Naive thymus-derived CD4-positive, alpha-beta T cell (primary cell): ENCODE measurements around the gene CDYL2. TPM values are rescaled to one million over a fixed set of nuclear protein-coding genes. Genes with fewer than 3 reads are reported as not detected.

Experiments used
- ATAC-seq: fragments of 150-1000 bp; cut with Tn5 transposase; 2 replicates; pipeline ENCODE4 v1.10.0; 2021; ENCODE audit warnings: mild to moderate bottlenecking, moderate library complexity
- CTCF ChIA-PET: fragments of 350-600 bp; sonication (Branson Sonifier 250); formaldehyde crosslinking; loops from one replicate; lab custom pipeline; 2021; ENCODE audit warnings: antibody characterized with exemption; lab: Charles Lee
- POLR2A ChIA-PET: fragments of 350-600 bp; sonication (Branson Sonifier 250); formaldehyde crosslinking; loops from one replicate; lab custom pipeline; 2021; ENCODE audit warnings: antibody characterized with exemption, inconsistent platforms; lab: Charles Lee
- DNase-seq, 9 donors: peaks; one replicate each; pipeline versions ENCODE4 v3.0.0 to v3.0.0-alpha.2; 2020 to 2022; ENCODE audit warnings: mixed read lengths in 1 of 9
- H3K27ac ChIP-seq: one replicate; pipeline ENCODE4 v1.7.0; 2013; ENCODE audit warnings: mild to moderate bottlenecking, low read depth, low read length, moderate library complexity
- H3K27me3 ChIP-seq, 2 donors: one replicate each; pipeline ENCODE4 v1.7.0; 2013; ENCODE audit warnings: low read length in 2 of 2, mild to moderate bottlenecking in 2 of 2, moderate library complexity in 2 of 2; ENCODE audit not compliant: control insufficient read depth in 2 of 2, insufficient read depth in 2 of 2
- H3K36me3 ChIP-seq, 3 experiments: 1 replicate in 2 of 3; 2 replicates in 1 of 3; pipeline ENCODE4 v1.7.0; 2013; ENCODE audit warnings: low read length in 3 of 3, mild to moderate bottlenecking in 3 of 3, moderate library complexity in 1 of 3; ENCODE audit not compliant: insufficient read depth in 3 of 3, control insufficient read depth in 2 of 3
- H3K4me1 ChIP-seq, 2 donors: one replicate each; pipeline ENCODE4 v1.7.0; 2013; ENCODE audit warnings: low read length in 2 of 2, mild to moderate bottlenecking in 2 of 2, moderate library complexity in 1 of 2; ENCODE audit not compliant: control insufficient read depth in 2 of 2, insufficient read depth in 2 of 2
- H3K4me3 ChIP-seq: 2 replicates; pipeline ENCODE4 v1.7.0; 2013; ENCODE audit warnings: mild to moderate bottlenecking, low read length
- H3K9me3 ChIP-seq, 3 experiments: 1 replicate in 2 of 3; 2 replicates in 1 of 3; pipeline ENCODE4 v1.7.0; 2013; ENCODE audit warnings: low read length in 3 of 3; ENCODE audit not compliant: control insufficient read depth in 2 of 3
- H3K27ac Mint-ChIP-seq, 9 donors: one replicate each; pipeline ENCODE4 v1.8.0; 2020 to 2022; ENCODE audit warnings: mixed read lengths in 9 of 9, mild to moderate bottlenecking in 8 of 9, moderate library complexity in 5 of 9, inconsistent platforms in 2 of 9
- H3K27me3 Mint-ChIP-seq, 5 donors: one replicate each; pipeline ENCODE4 v1.8.0; 2021 to 2022; ENCODE audit warnings: mixed read lengths in 5 of 5, mild to moderate bottlenecking in 1 of 5
- H3K36me3 Mint-ChIP-seq, 5 donors: one replicate each; pipeline ENCODE4 v1.8.0; 2020 to 2022; ENCODE audit warnings: mixed read lengths in 5 of 5, mild to moderate bottlenecking in 3 of 5, inconsistent platforms in 1 of 5
- H3K4me1 Mint-ChIP-seq, 7 donors: one replicate each; pipeline ENCODE4 v1.8.0; 2020 to 2022; ENCODE audit warnings: mixed read lengths in 7 of 7, mild to moderate bottlenecking in 3 of 7, inconsistent platforms in 1 of 7
- H3K4me3 Mint-ChIP-seq, 10 donors: one replicate each; pipeline ENCODE4 v1.8.0; 2020 to 2022; ENCODE audit warnings: mild to moderate bottlenecking in 10 of 10, mixed read lengths in 10 of 10, moderate library complexity in 6 of 10, inconsistent platforms in 2 of 10
- H3K9me3 Mint-ChIP-seq, 11 donors: one replicate each; pipeline ENCODE4 v1.8.0; 2020 to 2022; ENCODE audit warnings: mixed read lengths in 11 of 11, mild to moderate bottlenecking in 4 of 11, inconsistent platforms in 1 of 11, moderate library complexity in 1 of 11
- intact Hi-C, 2 donors: fragments of 100-400 bp; cut with micrococcal nuclease; formaldehyde crosslinking; loops; one replicate each; pipeline ENCODE4 v1.15.1; 2023
- polyA plus RNA-seq, 2 donors: library from polyadenylated mRNA; unstranded; fragments of 300-500 nt; fragmentation: Illumina TruSeq; gene quantifications; one replicate each; pipeline ENCODE4 v1.2.3, GENCODE V29; 2021
- total RNA-seq, 6 experiments: library from RNA in 5 of 6; stranded (reverse) in 5 of 6; gene quantifications; 1 replicate in 5 of 6; 2 replicates in 1 of 6; pipeline ENCODE4 v1.2.3 and lab custom pipeline; 2021 to 2026

The CDYL2 gene
- total and polyA plus RNA-seq, 7 experiments from 2014 or later, result 0.61 to 71.3 (median 21.0) TPM

DNA sequence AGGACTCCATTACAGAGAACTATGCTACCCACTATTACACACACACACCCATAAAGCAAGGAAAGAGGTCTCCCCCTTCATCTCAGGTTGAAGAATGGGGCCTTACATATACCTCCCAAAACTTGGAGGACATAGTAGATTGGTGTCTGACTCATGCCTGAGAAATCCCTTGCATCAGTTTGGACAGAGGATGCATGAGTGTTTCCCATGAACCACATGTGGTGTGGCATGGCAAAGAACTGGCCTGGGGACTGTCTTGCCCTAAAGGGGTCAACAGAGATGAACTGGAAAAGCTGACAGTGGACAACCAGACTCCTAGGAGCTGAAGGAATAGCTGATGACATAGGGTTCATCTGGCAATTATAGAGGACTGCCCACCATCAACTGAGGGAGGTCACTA is 209.6 kb downstream of the CDYL2 start:
- H3K9me3 ChIP-seq, result no peaks in the 10 kb centered on the region
- H3K27me3 Mint-ChIP-seq, result peaks cover 0 to 25% (median 5%) of the 10 kb centered on the region in 5 donors
- no peak overlapping the region for H3K27ac Mint-ChIP-seq
- DNase-seq, result no peak
- H3K4me3 Mint-ChIP-seq, result no peak overlapping the region
- no peak overlapping the region for H3K27ac ChIP-seq
- peaks cover 0 to 32% (median 0%) of the 10 kb centered on the region in 11 donors for H3K9me3 Mint-ChIP-seq
- CTCF ChIA-PET, result interaction anchor here (0.9 kb wide), 1 partner anchor 41 kb away, joined by 3 read pairs; no protein-coding TSS in a partner anchor
- H3K4me1 ChIP-seq, result peaks cover 7 to 19% of the 10 kb centered on the region in 2 donors
- peaks cover 17 to 38% (median 25%) of the 10 kb centered on the region in 7 donors for H3K4me1 Mint-ChIP-seq
- no peaks in the 10 kb centered on the region for H3K27me3 ChIP-seq
- intact Hi-C loops, result loop anchor here (5.0 kb wide), 2 partner anchors 208 to 228 kb away; partner anchors contain the start of gene CDYL2 (in 1 of the 2)
- no peak overlapping the region for H3K4me3 ChIP-seq
- H3K36me3 ChIP-seq, result no peaks in the 10 kb centered on the region
- H3K36me3 Mint-ChIP-seq, result peaks cover 8 to 66% (median 13%) of the 10 kb centered on the region in 5 donors
- no peak for ATAC-seq
- POLR2A ChIA-PET, result no interaction called here

GRCh38 chr16:80592273-80592672 is 212.1 kb downstream of the CDYL2 start:
- H3K9me3 ChIP-seq, result no peaks in the 10 kb centered on the region
- POLR2A ChIA-PET, result interaction anchor here (0.6 kb wide), 1 partner anchor 360 kb away, joined by 3 read pairs; no protein-coding TSS in a partner anchor
- CTCF ChIA-PET, result no interaction called here
- intact Hi-C loops, result loop anchor here (5.0 kb wide), 2 partner anchors 210 to 230 kb away; partner anchors contain the start of gene CDYL2 (in 1 of the 2)
- Mint-ChIP-seq H3K27me3 (peaks cover 0 to 38% (median 5%) of the 10 kb centered on the region in 5 donors), H3K27ac (peak overlapping the region in 2 of 9 donors; percentile 25 to 82), H3K4me1 (peaks cover 17 to 41% (median 28%) of the 10 kb centered on the region in 7 donors), H3K36me3 (peaks cover 8 to 67% (median 13%) of the 10 kb centered on the region in 5 donors), H3K9me3 (peaks cover 0 to 44% (median 0%) of the 10 kb centered on the region in 11 donors), H3K4me3 (peak overlapping the region in 7 of 10 donors; percentile 37 to 79 (median 71))
- ATAC-seq, result no peak
- H3K4me1 ChIP-seq, result peaks cover 7 to 19% of the 10 kb centered on the region in 2 donors
- DNase-seq, result no peak
- H3K27ac ChIP-seq, result no peak overlapping the region
- no peaks in the 10 kb centered on the region for H3K36me3 ChIP-seq
- H3K4me3 ChIP-seq, result no peak overlapping the region
- H3K27me3 ChIP-seq, result no peaks in the 10 kb centered on the region

- Mint-ChIP-seq H3K36me3 (peaks cover under 1 to 67% (median 5%) of the 10 kb centered on the region in 5 donors), H3K9me3 (peaks cover 0 to 41% (median 0%) of the 10 kb centered on the region in 11 donors), H3K27ac (peak overlapping the region in 8 of 9 donors; percentile 1 to 82 (median 38)), H3K27me3 (peaks cover 0 to 35% (median 5%) of the 10 kb centered on the region in 5 donors), H3K4me1 (peaks cover 17 to 50% (median 29%) of the 10 kb centered on the region in 7 donors), H3K4me3 (peak overlapping the region; percentile 45 to 79 (median 64))
- ATAC-seq, result peak; percentile 92
- H3K9me3 ChIP-seq, result no peaks in the 10 kb centered on the region
- H3K4me1 ChIP-seq, result peaks cover 10 to 19% of the 10 kb centered on the region in 2 donors
- peak in 8 of 9 donors; percentile 35 to 83 (median 68) for DNase-seq
- CTCF ChIA-PET, result interaction anchor here (0.9 to 2.0 kb wide), 2 partner anchors 11 to 65 kb away, joined by 6 to 10 read pairs; no protein-coding TSS in a partner anchor
- POLR2A ChIA-PET, result interaction anchor here (0.6 to 1.8 kb wide), 9 partner anchors 11 to 218 kb away, joined by 3 to 20 read pairs (median 3); no protein-coding TSS in a partner anchor
- H3K36me3 ChIP-seq, result no peaks in the 10 kb centered on the region
- no peak overlapping the region for H3K27ac ChIP-seq
- H3K4me3 ChIP-seq, result peak overlapping the region; percentile 42
- intact Hi-C loops, result loop anchor here (1.0 to 5.0 kb wide), 9 partner anchors 11 to 231 kb away; partner anchors contain the start of genes CDYL2 (in 2 of the 2) and DYNLRB2 (in 2 of the 2)
- no peaks in the 10 kb centered on the region for H3K27me3 ChIP-seq
Measured at GRCh38 chr16:80591071-80591915, 213.1 kb downstream of the CDYL2 start.

DNA sequence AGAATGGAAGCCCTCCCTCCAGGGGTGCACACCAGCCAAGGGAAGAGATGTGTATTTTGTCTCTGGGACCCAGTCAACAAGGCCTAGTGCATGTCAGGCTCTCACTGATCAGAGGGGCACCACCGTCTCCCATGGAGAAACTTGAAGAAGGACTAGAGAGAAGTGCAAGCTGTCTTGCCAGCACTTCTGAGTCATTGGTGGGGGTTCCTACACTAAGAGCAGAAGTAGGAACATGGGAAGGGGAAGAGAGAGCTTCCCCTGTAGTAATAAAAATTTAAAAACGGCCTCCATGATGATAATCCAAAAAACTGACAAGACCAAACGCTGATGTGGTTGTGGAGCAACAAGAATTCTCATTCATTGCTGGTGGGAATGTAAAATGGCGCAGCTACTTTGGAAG is 217.3 kb downstream of the CDYL2 start:
- Histone ChIP-seq H3K27ac (no peak overlapping the region), H3K36me3 (no peaks in the 10 kb centered on the region), H3K9me3 (no peaks in the 10 kb centered on the region), H3K27me3 (no peaks in the 10 kb centered on the region), H3K4me3 (no peak overlapping the region), H3K4me1 (peaks cover 13 to 17% of the 10 kb centered on the region in 2 donors)
- no peak for ATAC-seq
- Mint-ChIP-seq H3K27me3 (peaks cover 0 to 25% (median 0%) of the 10 kb centered on the region in 5 donors), H3K36me3 (peaks cover 0 to 71% (median 4%) of the 10 kb centered on the region in 5 donors), H3K9me3 (peaks cover 0 to 39% (median 0%) of the 10 kb centered on the region in 11 donors), H3K4me1 (peaks cover 14 to 78% (median 25%) of the 10 kb centered on the region in 7 donors), H3K4me3 (no peak overlapping the region), H3K27ac (no peak overlapping the region)
- intact Hi-C loops, result loop anchor here in 1 of 2 donors (10.0 kb wide), 1 partner anchor 1312 kb away; no protein-coding TSS in a partner anchor
- no peak for DNase-seq
- CTCF ChIA-PET, result interaction anchor here (1.1 kb wide), 1 partner anchor 60 kb away, joined by 3 read pairs; no protein-coding TSS in a partner anchor
- POLR2A ChIA-PET, result no interaction called here

DNA sequence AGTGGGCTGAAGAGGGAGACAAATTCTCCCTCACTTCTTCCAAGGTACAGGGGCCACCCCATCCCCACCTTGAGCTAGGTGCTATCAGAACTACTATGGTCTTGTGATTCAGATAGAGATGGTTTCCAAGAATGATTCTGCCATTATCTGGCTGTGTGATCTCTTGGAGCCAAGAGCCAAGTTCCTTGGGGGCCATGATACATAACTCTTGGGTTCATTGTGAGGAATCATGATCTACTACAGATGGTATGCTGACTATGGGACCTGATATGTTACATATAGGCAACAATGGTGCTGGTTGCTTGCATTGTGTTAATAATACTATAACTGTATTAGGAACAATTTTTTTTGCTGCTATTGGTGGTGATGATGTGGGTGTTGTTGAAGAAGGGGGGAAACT is 217.9 kb downstream of the CDYL2 start:
- Histone ChIP-seq H3K9me3 (no peaks in the 10 kb centered on the region), H3K4me3 (no peak overlapping the region), H3K27me3 (no peaks in the 10 kb centered on the region), H3K36me3 (no peaks in the 10 kb centered on the region), H3K27ac (no peak overlapping the region), H3K4me1 (peaks cover 10 to 18% of the 10 kb centered on the region in 2 donors)
- peak overlapping the region in 1 of 9 donors; percentile 61 for H3K27ac Mint-ChIP-seq
- peaks cover 0 to 70% (median 4%) of the 10 kb centered on the region in 5 donors for H3K36me3 Mint-ChIP-seq
- peaks cover 0 to 40% (median 0%) of the 10 kb centered on the region in 11 donors for H3K9me3 Mint-ChIP-seq
- peaks cover 0 to 22% (median 0%) of the 10 kb centered on the region in 5 donors for H3K27me3 Mint-ChIP-seq
- ATAC-seq (no peak), DNase-seq (no peak)
- peaks cover 8 to 78% (median 22%) of the 10 kb centered on the region in 7 donors for H3K4me1 Mint-ChIP-seq
- intact Hi-C loops, result loop anchor here in 1 of 2 donors (10.0 kb wide), 1 partner anchor 1312 kb away; no protein-coding TSS in a partner anchor
- ChIA-PET POLR2A (no interaction called here), CTCF (no interaction called here)
- H3K4me3 Mint-ChIP-seq, result peak overlapping the region in 1 of 10 donors; percentile 41

- peaks cover 10 to 21% of the 10 kb centered on the region in 2 donors for H3K4me1 ChIP-seq
- H3K9me3 ChIP-seq, result no peaks in the 10 kb centered on the region
- no peak for DNase-seq
- H3K27me3 Mint-ChIP-seq, result peaks cover 0 to 18% (median 0%) of the 10 kb centered on the region in 5 donors
- no peak for ATAC-seq
- H3K4me3 ChIP-seq, result no peak overlapping the region
- H3K27ac ChIP-seq, result no peak overlapping the region
- no peaks in the 10 kb centered on the region for H3K36me3 ChIP-seq
- ChIA-PET POLR2A (interaction anchor here (0.9 kb wide), 1 partner anchor 31 kb away, joined by 3 read pairs; no protein-coding TSS in a partner anchor), CTCF (no interaction called here)
- intact Hi-C loops, result loop anchor here in 1 of 2 donors (10.0 kb wide), 1 partner anchor 1311 kb away; no protein-coding TSS in a partner anchor
- peak overlapping the region in 1 of 10 donors; percentile 41 for H3K4me3 Mint-ChIP-seq
- peaks cover 0 to 42% (median 0%) of the 10 kb centered on the region in 11 donors for H3K9me3 Mint-ChIP-seq
- H3K4me1 Mint-ChIP-seq, result peaks cover 7 to 78% (median 22%) of the 10 kb centered on the region in 7 donors
- peaks cover 0 to 74% (median 4%) of the 10 kb centered on the region in 5 donors for H3K36me3 Mint-ChIP-seq
- H3K27ac Mint-ChIP-seq, result peak overlapping the region in 1 of 9 donors; percentile 61
- no peaks in the 10 kb centered on the region for H3K27me3 ChIP-seq
Measured at GRCh38 chr16:80585764-80586163, 218.6 kb downstream of the CDYL2 start.
